Liver (tissue), 9 donors: ENCODE measurements around the gene IFNG-AS1. TPM values are rescaled to one million over a fixed set of nuclear protein-coding genes. Genes with fewer than 3 reads are reported as not detected.

Source experiments
- DNase-seq: peaks from one replicate; pipeline ENCODE4 v3.0.0-alpha.2; 2017; ENCODE audit warnings: low spot score
- H3K27ac ChIP-seq, 2 donors: one replicate each; pipeline ENCODE4 v1.7.0; 2013; ENCODE audit warnings: inconsistent platforms in 2 of 2, low read length in 2 of 2, control low read depth in 1 of 2, low read depth in 1 of 2, mild to moderate bottlenecking in 1 of 2
- H3K27me3 ChIP-seq, 4 donors: one replicate each; pipeline versions ENCODE4 v1.6.1 to v1.7.0; 2013; ENCODE audit warnings: low read length in 3 of 4, inconsistent platforms in 1 of 4, mild to moderate bottlenecking in 1 of 4, moderate library complexity in 1 of 4; ENCODE audit not compliant: control insufficient read depth in 4 of 4, insufficient read depth in 4 of 4
- H3K36me3 ChIP-seq, 4 donors: one replicate each; pipeline versions ENCODE4 v1.6.1 to v1.7.0; 2013; ENCODE audit warnings: low read length in 3 of 4, mild to moderate bottlenecking in 3 of 4, low read depth in 1 of 4, moderate library complexity in 1 of 4; ENCODE audit not compliant: control insufficient read depth in 4 of 4, insufficient read depth in 3 of 4
- H3K4me1 ChIP-seq, 4 donors: one replicate each; pipeline versions ENCODE4 v1.6.1 to v1.7.0; 2013; ENCODE audit warnings: low read length in 3 of 4, mild to moderate bottlenecking in 3 of 4, moderate library complexity in 1 of 4; ENCODE audit not compliant: control insufficient read depth in 4 of 4, insufficient read depth in 4 of 4
- H3K4me3 ChIP-seq, 3 donors: one replicate each; pipeline versions ENCODE4 v1.6.1 to v1.7.0; 2013; ENCODE audit warnings: low read length in 3 of 3, control low read depth in 1 of 3, low read depth in 1 of 3, mild to moderate bottlenecking in 1 of 3
- H3K9ac ChIP-seq, 2 donors: one replicate each; pipeline ENCODE4 v1.7.0; 2013; ENCODE audit warnings: low read length in 2 of 2, mild to moderate bottlenecking in 2 of 2, moderate library complexity in 2 of 2, control low read depth in 1 of 2, low read depth in 1 of 2
- H3K9me3 ChIP-seq, 4 donors: one replicate each; pipeline versions ENCODE4 v1.6.1 to v1.7.0; 2013; ENCODE audit warnings: low read length in 3 of 4; ENCODE audit not compliant: control insufficient read depth in 4 of 4
- ATF3 ChIP-seq: IDR thresholded peaks from 2 replicates; pipeline ENCODE4 v1.6.1; 2016; ENCODE audit warnings: antibody characterized with exemption
- CTCF ChIP-seq: fragments of 150-350 bp; IDR thresholded peaks from 2 replicates; pipeline ENCODE4 v1.5.1; 2017; ENCODE audit warnings: improper control_type of control experiment, low read depth, low read length; ENCODE audit not compliant: missing input control
- EGR1 ChIP-seq, 2 donors: IDR thresholded peaks; 2 replicates each; pipeline ENCODE4 v1.6.1; 2016 to 2018; ENCODE audit warnings: antibody characterized with exemption in 2 of 2, low read depth in 2 of 2
- FOXA1 ChIP-seq: IDR thresholded peaks from 2 replicates; pipeline ENCODE4 v1.6.1; 2016; ENCODE audit warnings: antibody characterized with exemption
- FOXA2 ChIP-seq: IDR thresholded peaks from 2 replicates; pipeline ENCODE4 v1.6.1; 2016; ENCODE audit warnings: antibody characterized with exemption
- GABPA ChIP-seq, 2 donors: IDR thresholded peaks in 1 of 2; conservative IDR thresholded peaks in 1 of 2; 2 replicates each; pipeline ENCODE4 v1.6.1; 2016; ENCODE audit warnings: antibody characterized with exemption in 2 of 2, mild to moderate bottlenecking in 1 of 2, moderate library complexity in 1 of 2
- HNF4A ChIP-seq, 2 donors: conservative IDR thresholded peaks; 2 replicates each; pipeline ENCODE4 v1.6.1; 2016; ENCODE audit warnings: antibody characterized with exemption in 2 of 2, mild to moderate bottlenecking in 2 of 2
- HNF4G ChIP-seq: IDR thresholded peaks from 2 replicates; pipeline ENCODE4 v1.6.1; 2016; ENCODE audit warnings: antibody characterized with exemption
- JUND ChIP-seq, 2 donors: IDR thresholded peaks; 2 replicates each; pipeline ENCODE4 v1.6.1; 2016; ENCODE audit warnings: antibody characterized with exemption in 2 of 2
- MAX ChIP-seq: IDR thresholded peaks from 2 replicates; pipeline ENCODE4 v1.6.1; 2016; ENCODE audit warnings: antibody characterized with exemption
- NR2F2 ChIP-seq: IDR thresholded peaks from 2 replicates; pipeline ENCODE4 v1.6.1; 2016; ENCODE audit warnings: antibody characterized with exemption
- RAD21 ChIP-seq, 2 donors: IDR thresholded peaks; 2 replicates each; pipeline ENCODE4 v1.6.1; 2016; ENCODE audit warnings: antibody characterized with exemption in 2 of 2, mild to moderate bottlenecking in 2 of 2
- REST ChIP-seq: IDR thresholded peaks from 2 replicates; pipeline ENCODE4 v1.6.1; 2016; ENCODE audit warnings: antibody characterized with exemption, mild to moderate bottlenecking
- RXRA ChIP-seq, 2 donors: IDR thresholded peaks; 2 replicates each; pipeline ENCODE4 v1.6.1; 2017 to 2018; ENCODE audit warnings: antibody characterized with exemption in 2 of 2, mild to moderate bottlenecking in 1 of 2
- YY1 ChIP-seq: IDR thresholded peaks from 2 replicates; pipeline ENCODE4 v1.6.1; 2016; ENCODE audit warnings: antibody characterized with exemption, mild to moderate bottlenecking
- ZBTB33 ChIP-seq: IDR thresholded peaks from 2 replicates; pipeline ENCODE4 v1.6.1; 2016; ENCODE audit warnings: antibody characterized with exemption
- WGBS: extraction: QIAGEN DNeasy Blood & Tissue Kit; methylation state at CpG from one replicate; pipeline ENCODE4 v1.1.7; 2013; 5-methylcytosine and 5-hydroxymethylcytosine counted together
- polyA plus RNA-seq, 2 donors: library from polyadenylated mRNA; stranded (reverse) in 1 of 2; unstranded in 1 of 2; fragments of 200-250 nt in 1 of 2; fragments of >200 nt in 1 of 2; fragmentation: Nextera tagmentation in 1 of 2; extraction: Ambion mirVana in 1 of 2; gene quantifications; one replicate each; pipeline versions ENCODE4 v1.2.1 to v1.2.3, GENCODE V29; 2013 to 2015
- total RNA-seq, 2 donors: library from RNA; depleted of rRNA; stranded (reverse); fragments of >200 nt; gene quantifications; one replicate each; pipeline ENCODE4 v1.2.3, GENCODE V29; 2014
- donor health status: healthy.
- donor health status: healthy.
- donor health status: healthy.
- donor health status: healthy.
- donor health status: healthy.

IFNG-AS1 gene
- total and polyA plus RNA-seq, 4 donors = 0.24 to 1.0 TPM; not detected in 2

- TF ChIP-seq RAD21 (IDR thresholded peaks at IDR 0.05) = no peak
- peak; percentile 63 to 94 for TF ChIP-seq RXRA (IDR thresholded peaks at IDR 0.05)
- no peak for TF ChIP-seq FOXA1
- TF ChIP-seq FOXA2 = peak; percentile 74
Measured at GRCh38 chr12:68007033-68007432, 17.8 kb downstream of the IFNG-AS1 start (continued).

GRCh38 chr12:68007466-68007865, 18.2 kb downstream of the IFNG-AS1 start:
- no peak for DNase-seq
- Histone ChIP-seq H3K27ac (peak overlapping the region in 1 of 2 donors; percentile 37), H3K36me3 (no peaks in the 10 kb centered on the region), H3K4me3 (no peak overlapping the region), H3K4me1 (peaks cover 0 to 22% (median 6%) of the 10 kb centered on the region in 4 donors), H3K9me3 (peaks cover 0 to 2% (median 0%) of the 10 kb centered on the region in 4 donors), H3K9ac (no peak overlapping the region), H3K27me3 (no peaks in the 10 kb centered on the region)
- TF ChIP-seq ATF3 = no peak
- peak; percentile 36 for TF ChIP-seq FOXA2

GRCh38 chr12:68011206-68011881, 22.1 kb downstream of the IFNG-AS1 start:
- Histone ChIP-seq H3K9me3 (no peaks in the 10 kb centered on the region), H3K9ac (no peak overlapping the region), H3K27me3 (no peaks in the 10 kb centered on the region), H3K27ac (no peak overlapping the region), H3K4me3 (no peak overlapping the region), H3K36me3 (no peaks in the 10 kb centered on the region), H3K4me1 (peaks cover 0 to 12% (median 3%) of the 10 kb centered on the region in 4 donors)
- WGBS = 83% methylated on average over 6 of the region's 6 CpGs
- no peak for TF ChIP-seq FOXA1
- TF ChIP-seq RAD21 (IDR thresholded peaks at IDR 0.05) = no peak
- no peak for TF ChIP-seq FOXA2
- no peak for TF ChIP-seq ATF3
- TF ChIP-seq REST = no peak
- no peak for TF ChIP-seq MAX
- no peak for TF ChIP-seq YY1
- TF ChIP-seq RXRA (IDR thresholded peaks at IDR 0.05) = no peak
- TF ChIP-seq CTCF = no peak
- TF ChIP-seq NR2F2 = no peak
- no peak for TF ChIP-seq ZBTB33
- no peak for TF ChIP-seq EGR1 (IDR thresholded peaks at IDR 0.05; ENCODE audit: low read depth in 2 of 2)
- TF ChIP-seq HNF4G = no peak
- no peak for TF ChIP-seq HNF4A (conservative IDR thresholded peaks at IDR 0.05)
- no peak for TF ChIP-seq GABPA (IDR thresholded peaks at IDR 0.05 in 1 of 2, conservative IDR thresholded peaks at IDR 0.05 in 1 of 2)
- TF ChIP-seq JUND (IDR thresholded peaks at IDR 0.05) = no peak
- DNase-seq = no peak
